Measurements from ENCODE around the gene DGKQ. TPM values are rescaled to one million over a fixed set of nuclear protein-coding genes. Genes with fewer than 3 reads are reported as not detected.

Gene DGKQ
- total RNA-seq, 2 experiments from 2014 or later = 9.3 to 11.3 TPM

DNA sequence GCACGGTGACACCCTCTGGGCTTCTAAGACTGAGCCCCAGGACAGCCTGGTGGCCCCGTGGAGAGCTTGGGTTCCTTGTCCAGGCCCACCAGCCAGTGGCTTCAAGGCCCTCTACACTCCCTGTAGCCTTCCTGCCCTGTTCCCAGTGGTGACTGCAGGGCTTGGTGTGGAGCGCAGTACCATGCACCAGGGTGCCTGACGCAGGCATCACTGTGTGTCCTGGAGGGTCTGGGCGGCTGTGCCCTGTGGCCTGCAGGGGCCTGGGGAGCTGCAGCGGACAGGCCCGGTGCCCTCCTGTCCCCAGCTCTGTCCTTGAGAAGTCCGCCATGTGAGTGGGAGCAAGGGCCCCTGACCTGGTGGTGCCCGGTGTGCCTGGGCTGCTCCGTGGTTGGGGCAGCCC, 42.4 kb upstream of the DGKQ start:
- Mint-ChIP-seq H3K4me1 (peaks cover under 1% of the 10 kb centered on the region), H3K9me3 (ENCODE audit: low read depth) (no peaks in the 10 kb centered on the region), H3K27ac (no peak overlapping the region), H3K27me3 (no peaks in the 10 kb centered on the region), H3K36me3 (ENCODE audit: low read depth) (no peaks in the 10 kb centered on the region), H3K4me3 (no peak overlapping the region)
- ATAC-seq = no peak
- DNase-seq = no peak
- ChIA-PET POLR2A (no interaction called here), CTCF (no interaction called here)
- intact Hi-C loops (cut with DNase I, micrococcal nuclease) = no loop called here

- Mint-ChIP-seq H3K27me3 (no peaks in the 10 kb centered on the region), H3K4me3 (no peak overlapping the region), H3K36me3 (ENCODE audit: low read depth) (no peaks in the 10 kb centered on the region), H3K9me3 (ENCODE audit: low read depth) (no peaks in the 10 kb centered on the region), H3K4me1 (peaks cover 6% of the 10 kb centered on the region), H3K27ac (no peak overlapping the region)
- ATAC-seq = no peak
- DNase-seq = no peak
- ChIA-PET CTCF (no interaction called here), POLR2A (no interaction called here)
- intact Hi-C loops (cut with DNase I, micrococcal nuclease) = no loop called here
Measured at GRCh38 chr4:1015179-1015578, 41.8 kb upstream of the DGKQ start.

GRCh38 chr4:1014291-1015167, 41.2 kb upstream of the DGKQ start:
- POLR2A ChIA-PET = no interaction called here

GRCh38 chr4:1013225-1014073, 40.1 kb upstream of the DGKQ start:
- no peak for ATAC-seq
- Mint-ChIP-seq H3K36me3 (ENCODE audit: low read depth) (no peaks in the 10 kb centered on the region), H3K27ac (no peak overlapping the region), H3K9me3 (ENCODE audit: low read depth) (no peaks in the 10 kb centered on the region), H3K4me3 (peak overlapping the region; percentile 54), H3K4me1 (peaks cover 9% of the 10 kb centered on the region), H3K27me3 (peaks cover 7% of the 10 kb centered on the region)
- ChIA-PET POLR2A (no interaction called here), CTCF (no interaction called here)
- no peak for DNase-seq
- intact Hi-C loops (cut with DNase I, micrococcal nuclease) = loop anchor here in 1 of 2 experiments (5.0 kb wide), 3 partner anchors 254 to 1404 kb away; partner anchors contain the start of genes CFAP99, NELFA and ZFYVE28

More at GRCh38 chr4:1014291-1015167, 41.2 kb upstream of the DGKQ start:
- Mint-ChIP-seq H3K4me3 (no peak overlapping the region), H3K27ac (no peak overlapping the region), H3K36me3 (ENCODE audit: low read depth) (no peaks in the 10 kb centered on the region), H3K9me3 (ENCODE audit: low read depth) (no peaks in the 10 kb centered on the region), H3K27me3 (no peaks in the 10 kb centered on the region), H3K4me1 (peaks cover 6% of the 10 kb centered on the region)
- CTCF ChIA-PET = no interaction called here
- no peak for ATAC-seq
- no peak for DNase-seq
- intact Hi-C loops (cut with DNase I, micrococcal nuclease) = loop anchor here in 1 of 2 experiments (5.0 kb wide), 3 partner anchors 253 to 1403 kb away; partner anchors contain the start of genes CFAP99, NELFA and ZFYVE28

- intact Hi-C loops (cut with DNase I, micrococcal nuclease) = loop anchor here in 1 of 2 experiments (1.0 to 5.0 kb wide), 4 partner anchors 14 to 1405 kb away; partner anchors contain the start of genes CFAP99, NELFA and ZFYVE28
- Mint-ChIP-seq H3K36me3 (ENCODE audit: low read depth) (no peaks in the 10 kb centered on the region), H3K4me1 (peaks cover 9% of the 10 kb centered on the region), H3K4me3 (peak overlapping the region; percentile 54), H3K27ac (no peak overlapping the region), H3K27me3 (peaks cover 19% of the 10 kb centered on the region), H3K9me3 (ENCODE audit: low read depth) (no peaks in the 10 kb centered on the region)
- DNase-seq (peak; percentile 53), ATAC-seq (no peak)
- ChIA-PET POLR2A (no interaction called here), CTCF (interaction anchor here (0.5 kb wide), 1 partner anchor 339 kb away, joined by 3 read pairs; no protein-coding TSS in a partner anchor)
Measured at GRCh38 chr4:1012034-1012739, 38.8 kb upstream of the DGKQ start.

- DNase-seq (no peak), ATAC-seq (peak; percentile 1)
- POLR2A ChIA-PET = no interaction called here
- no peaks in the 10 kb centered on the region for H3K36me3 Mint-ChIP-seq (ENCODE audit: low read depth)
- peaks cover 2% of the 10 kb centered on the region for H3K9me3 Mint-ChIP-seq (ENCODE audit: low read depth)
- CTCF ChIA-PET = interaction anchor here (0.5 kb wide), 1 partner anchor 339 kb away, joined by 3 read pairs; no protein-coding TSS in a partner anchor
- peaks cover 9% of the 10 kb centered on the region for H3K4me1 Mint-ChIP-seq
- peaks cover 23% of the 10 kb centered on the region for H3K27me3 Mint-ChIP-seq
- intact Hi-C loops (cut with DNase I, micrococcal nuclease) = loop anchor here (1.0 to 5.0 kb wide), 8 partner anchors 15 to 1406 kb away; partner anchors contain the start of genes CFAP99 (in 1 of the 2), CTBP1 (in 1 of the 2), DGKQ (in 1 of the 2) and NELFA (in 1 of the 2)
- H3K4me3 Mint-ChIP-seq = no peak overlapping the region
- H3K27ac Mint-ChIP-seq = no peak overlapping the region
Measured at GRCh38 chr4:1011666-1012033, 38.3 kb upstream of the DGKQ start.

DNA sequence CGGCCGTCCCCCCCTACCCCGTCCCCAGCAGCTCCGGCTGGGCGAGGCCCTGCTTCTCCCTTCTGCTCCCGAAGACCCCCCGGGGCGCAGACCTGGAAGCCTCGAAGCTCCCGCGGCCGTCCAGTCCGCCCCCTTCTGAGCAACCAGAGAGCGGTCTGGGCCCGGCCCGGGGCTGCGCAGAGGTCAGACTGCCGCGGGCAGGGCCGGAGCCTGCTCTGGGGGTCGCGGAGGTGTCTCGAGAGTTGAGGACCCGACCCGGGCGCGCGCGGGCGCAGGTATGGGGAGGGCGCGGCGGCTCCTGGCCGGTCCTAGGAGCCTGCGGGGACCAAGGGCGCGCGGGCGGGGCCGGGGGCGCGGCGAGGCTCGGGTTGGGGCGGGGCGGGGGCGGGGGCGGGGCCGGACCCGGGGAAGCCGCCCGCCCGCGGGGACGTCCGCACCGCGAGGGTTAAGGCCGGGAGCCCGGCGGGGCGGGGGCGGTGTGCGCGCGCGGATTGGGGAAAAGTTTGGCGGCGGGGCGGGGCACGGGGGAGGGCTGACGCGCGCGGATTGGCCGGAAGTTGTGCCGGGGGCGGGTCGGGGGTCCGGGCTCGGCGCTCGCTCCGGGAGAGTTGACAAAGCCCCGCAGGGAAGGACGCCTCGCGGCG, 37.8 kb upstream of the DGKQ start, which contains the start of gene FGFRL1:
Gene FGFRL1 (plus strand): TSS at position 605 of the 644 bp plus-strand sequence. CDS start 860 bp downstream, outside the sequence.
- Mint-ChIP-seq H3K27ac (peak within 1 kb of the TSS; percentile 80), H3K4me3 (peak within 1 kb of the TSS; percentile 75), H3K27me3 (peaks cover 26% of the 10 kb centered on the region), H3K4me1 (peaks cover 9% of the 10 kb centered on the region), H3K36me3 (ENCODE audit: low read depth) (no peaks in the 10 kb centered on the region), H3K9me3 (ENCODE audit: low read depth) (peaks cover 2% of the 10 kb centered on the region)
- intact Hi-C loops (cut with DNase I, micrococcal nuclease) = loop anchor here (1.0 to 5.0 kb wide), 7 partner anchors 38 to 1406 kb away; partner anchors contain the start of genes CFAP99 (in 1 of the 2), CTBP1 (in 1 of the 2), DGKQ (in 1 of the 2) and NELFA (in 1 of the 2)
- DNase-seq (peak; percentile 97), ATAC-seq (peak; percentile 59)
- CTCF ChIA-PET = no interaction called here
- POLR2A ChIA-PET = no interaction called here

DNA sequence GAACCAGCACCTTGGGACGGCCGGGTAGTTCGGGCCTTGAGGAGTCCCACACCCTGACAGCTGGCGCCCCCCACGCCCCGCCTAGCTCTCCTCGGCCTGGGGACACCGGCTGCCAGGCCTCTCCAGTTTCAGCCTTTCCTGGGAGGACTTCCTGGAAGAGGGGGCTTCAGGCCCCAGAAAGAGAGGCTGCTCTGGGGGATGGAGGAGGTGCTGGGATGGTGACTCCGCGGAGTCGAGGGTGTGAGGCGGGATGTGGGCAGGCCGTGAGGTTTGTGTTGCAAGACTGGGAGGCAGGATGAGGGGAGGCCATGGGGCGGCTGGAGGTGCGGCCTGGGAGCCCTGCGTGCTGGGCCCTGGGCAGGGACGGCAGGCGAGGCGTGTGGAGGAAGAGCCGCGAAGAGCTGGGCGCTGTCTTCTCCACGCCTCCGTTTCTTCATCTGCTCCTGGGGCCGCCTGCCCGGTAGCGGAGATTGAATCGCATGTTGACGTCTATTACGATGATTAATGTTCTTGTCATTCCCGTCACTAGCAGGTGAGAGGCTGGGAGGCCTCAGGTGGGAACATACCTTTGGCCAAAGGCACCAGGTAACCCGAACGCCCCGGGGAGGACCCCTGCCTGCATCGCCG, 37.1 kb upstream of the DGKQ start:
- ATAC-seq (peak; percentile 65), DNase-seq (peak; percentile 87)
- Mint-ChIP-seq H3K27me3 (peaks cover 28% of the 10 kb centered on the region), H3K4me3 (peak overlapping the region; percentile 75), H3K9me3 (ENCODE audit: low read depth) (peaks cover 2% of the 10 kb centered on the region), H3K27ac (peak overlapping the region; percentile 80), H3K36me3 (ENCODE audit: low read depth) (no peaks in the 10 kb centered on the region), H3K4me1 (peaks cover 9% of the 10 kb centered on the region)
- intact Hi-C loops (cut with DNase I, micrococcal nuclease) = loop anchor here (1.0 to 5.0 kb wide), 9 partner anchors 37 to 1407 kb away; partner anchors contain the start of genes ATP5ME (in 1 of the 2), CFAP99 (in 1 of the 2), CTBP1 (in 1 of the 2) and DGKQ (in 1 of the 2)
- POLR2A ChIA-PET = no interaction called here
- CTCF ChIA-PET = interaction anchor here (0.6 to 1.0 kb wide), 2 partner anchors 70 to 268 kb away, joined by 3 read pairs; no protein-coding TSS in a partner anchor

DNA sequence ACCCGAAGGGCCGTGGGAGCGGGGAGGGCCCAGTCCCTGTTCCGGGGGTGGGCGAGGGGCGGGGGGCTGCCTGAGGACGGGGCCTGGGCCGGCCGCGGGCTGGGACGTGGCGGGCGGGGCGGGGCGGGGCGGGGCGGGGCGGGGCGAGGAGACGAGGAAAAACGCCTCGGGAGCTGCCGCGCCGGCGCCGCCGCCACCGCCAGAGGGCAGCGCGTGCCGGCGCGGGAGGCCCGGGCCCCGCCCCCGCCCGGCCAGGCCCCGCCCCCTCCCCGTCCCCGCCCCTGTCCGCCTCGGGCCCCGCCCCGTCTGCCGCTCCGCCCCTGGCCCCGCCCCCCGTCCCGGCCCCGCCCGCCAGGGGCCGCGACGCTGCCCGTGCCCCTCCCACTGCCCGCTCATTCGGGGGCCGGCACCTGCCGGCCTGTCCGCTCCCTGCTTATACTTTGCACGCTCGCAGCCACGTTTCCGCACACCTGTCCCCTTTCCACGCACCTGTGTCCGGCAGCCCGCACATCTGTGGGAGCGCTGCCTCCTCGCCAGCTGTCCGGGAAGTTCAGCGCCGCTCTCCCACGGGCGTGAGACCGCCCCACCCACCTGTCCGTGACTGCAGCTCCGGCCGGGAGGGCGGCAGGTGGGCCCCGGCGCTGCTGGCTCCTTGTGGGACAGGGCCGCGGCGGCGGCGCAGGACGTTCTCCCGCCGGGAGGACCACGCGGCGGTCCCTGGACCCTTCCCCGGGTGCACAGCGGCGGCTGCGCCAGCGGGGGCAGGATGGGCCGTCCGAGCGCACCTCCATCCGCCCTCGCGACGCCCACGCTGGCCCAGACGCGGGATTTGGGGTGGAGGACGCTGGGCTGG, 36.4 kb upstream of the DGKQ start:
- Mint-ChIP-seq H3K9me3 (ENCODE audit: low read depth) (peaks cover 2% of the 10 kb centered on the region), H3K27ac (no peak overlapping the region), H3K4me3 (peak overlapping the region; percentile 75), H3K36me3 (ENCODE audit: low read depth) (no peaks in the 10 kb centered on the region), H3K4me1 (peaks cover 9% of the 10 kb centered on the region), H3K27me3 (peaks cover 30% of the 10 kb centered on the region)
- DNase-seq (peak; percentile 89), ATAC-seq (peak; percentile 31)
- intact Hi-C loops (cut with DNase I, micrococcal nuclease) = loop anchor here in 1 of 2 experiments (1.0 to 5.0 kb wide), 16 partner anchors 24 to 1408 kb away; partner anchors contain the start of genes ATP5ME, CFAP99, DGKQ and GAK
- ChIA-PET CTCF (interaction anchor here (0.6 to 1.0 kb wide), 2 partner anchors 69 to 267 kb away, joined by 3 read pairs; no protein-coding TSS in a partner anchor), POLR2A (no interaction called here)
